Activated CD8-positive, alpha-beta memory T cell treated with anti-CD3 and anti-CD28 coated beads, Interleukin-2, amount 50 U/mL, for 24 hours (primary cell): ENCODE data around the gene SMYD4.
"Not testable (repeated sequence)": the region's sequence is repeated elsewhere in the genome, so short reads cannot be mapped to it uniquely, and the experiment has no call there.

Experiments used
- DNase-seq: peaks from one replicate; pipeline ENCODE4 v3.0.0-alpha.2; 2020; ENCODE audit errors: extremely low read depth

SMYD4 gene

DNA sequence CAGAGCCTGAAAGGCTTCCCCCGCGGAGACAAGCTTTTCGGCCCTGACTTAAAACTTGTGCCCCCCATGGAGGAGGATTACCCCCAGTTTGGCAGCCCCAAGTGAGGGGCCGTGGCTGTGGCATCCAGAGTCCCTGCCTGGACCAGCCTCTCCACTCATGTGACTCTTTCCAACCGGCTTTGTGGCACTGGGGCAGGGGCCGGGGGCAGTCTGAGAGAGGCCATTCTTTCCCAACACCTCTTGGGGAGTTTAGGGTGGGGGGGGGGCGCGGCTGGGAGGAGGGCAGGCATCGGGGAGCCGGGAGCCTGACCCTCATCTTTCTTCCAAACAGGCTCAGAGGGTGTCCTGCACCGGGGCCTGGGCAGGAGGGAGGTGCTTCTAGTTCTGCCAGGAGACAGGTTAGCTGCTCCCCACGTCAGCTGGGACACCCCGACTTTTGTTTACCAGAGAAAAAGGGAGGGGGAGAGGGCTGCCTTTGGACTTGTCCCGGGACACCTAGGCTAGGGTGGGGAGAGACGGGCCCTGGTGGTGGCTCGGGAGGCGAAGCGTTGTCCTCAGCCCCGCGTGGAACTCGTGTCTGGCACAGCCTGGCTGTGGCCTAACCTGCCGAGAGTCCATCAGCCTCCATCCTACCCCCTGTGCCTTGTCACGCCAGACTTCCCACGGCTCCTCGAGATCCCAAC is 75.1 kb downstream of the SMYD4 start:
- no peak for DNase-seq

DNA sequence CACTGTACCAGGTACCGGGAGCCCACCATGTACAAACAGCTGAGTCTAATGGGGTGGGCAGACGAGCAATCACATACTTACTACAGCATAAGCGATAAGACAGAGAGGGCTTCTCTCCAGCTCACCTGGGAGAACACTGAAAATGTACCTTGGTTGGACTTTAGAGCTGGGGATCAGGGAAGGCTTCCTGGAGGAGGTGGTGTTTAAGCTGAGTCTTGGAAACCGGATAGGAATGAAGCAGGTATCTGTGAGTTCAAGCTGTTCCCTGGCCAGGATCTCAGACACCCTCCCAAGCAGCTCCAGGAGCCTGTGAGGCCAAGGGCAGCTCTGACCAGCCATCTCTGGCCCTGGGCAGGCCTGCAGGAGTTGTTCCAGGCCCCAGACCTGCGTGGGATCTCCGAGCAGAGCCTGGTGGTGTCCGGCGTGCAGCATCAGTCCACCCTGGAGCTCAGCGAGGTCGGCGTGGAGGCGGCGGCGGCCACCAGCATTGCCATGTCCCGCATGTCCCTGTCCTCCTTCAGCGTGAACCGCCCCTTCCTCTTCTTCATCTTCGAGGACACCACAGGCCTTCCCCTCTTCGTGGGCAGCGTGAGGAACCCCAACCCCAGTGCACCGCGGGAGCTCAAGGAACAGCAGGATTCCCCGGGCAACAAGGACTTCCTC is 75.8 kb downstream of the SMYD4 start:
- no peak for DNase-seq

DNA sequence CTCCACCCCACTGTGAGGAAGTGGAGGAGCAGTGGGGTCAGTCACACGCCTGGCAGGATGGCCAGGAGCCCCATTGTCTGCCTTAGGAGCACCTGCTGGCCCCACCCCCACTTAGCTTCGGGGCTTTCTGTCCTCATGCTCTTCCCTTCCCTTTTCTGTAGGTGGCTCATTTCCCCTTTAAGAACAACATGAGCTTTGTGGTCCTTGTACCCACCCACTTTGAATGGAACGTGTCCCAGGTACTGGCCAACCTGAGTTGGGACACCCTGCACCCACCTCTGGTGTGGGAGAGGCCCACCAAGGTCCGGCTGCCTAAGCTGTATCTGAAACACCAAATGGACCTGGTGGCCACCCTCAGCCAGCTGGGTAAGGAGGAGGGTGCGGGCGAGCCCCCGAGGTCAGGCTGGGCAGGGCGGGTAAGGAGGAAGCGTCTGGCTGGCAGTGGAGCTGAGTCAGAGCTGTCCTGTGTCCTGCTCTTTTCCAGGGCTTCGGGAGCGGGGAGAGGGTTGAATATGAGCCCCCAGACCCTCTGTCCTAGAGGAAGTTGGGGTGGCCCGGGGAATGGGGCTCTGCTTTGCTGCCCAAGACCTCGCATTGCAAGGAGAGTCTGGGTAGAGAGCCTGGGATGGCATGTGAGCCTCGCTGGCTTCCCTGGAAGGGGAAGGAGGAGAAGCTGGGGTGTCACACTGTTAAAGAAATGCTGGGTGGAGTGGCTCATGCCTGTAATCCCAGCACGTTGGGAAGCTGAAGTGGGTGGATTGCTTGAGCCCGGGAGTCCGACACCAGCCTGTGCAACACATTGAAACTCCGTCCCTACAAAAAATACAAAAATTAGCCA is 77.1 kb downstream of the SMYD4 start:
- no peak for DNase-seq

DNA sequence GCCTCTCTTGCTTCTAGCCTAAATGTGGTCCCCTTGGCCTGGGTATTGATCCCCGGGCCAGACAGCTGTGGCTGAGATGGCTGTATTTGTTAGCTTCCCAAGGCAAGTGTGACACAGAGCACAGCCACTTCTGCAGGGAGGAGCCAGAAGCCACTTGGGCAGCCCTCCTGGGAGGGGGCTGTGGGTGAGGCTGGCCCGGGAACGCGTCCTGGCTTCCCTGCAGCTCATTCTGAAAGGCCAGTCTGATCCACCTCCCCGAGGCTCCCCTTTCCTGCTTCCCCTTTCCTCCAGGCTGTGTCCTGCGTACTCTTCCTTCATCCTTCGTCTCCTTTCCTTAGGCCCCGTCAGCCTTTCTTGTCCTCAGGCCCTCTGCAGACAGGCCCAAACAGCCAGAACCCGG is 79.1 kb downstream of the SMYD4 start:
- no peak for DNase-seq

DNA sequence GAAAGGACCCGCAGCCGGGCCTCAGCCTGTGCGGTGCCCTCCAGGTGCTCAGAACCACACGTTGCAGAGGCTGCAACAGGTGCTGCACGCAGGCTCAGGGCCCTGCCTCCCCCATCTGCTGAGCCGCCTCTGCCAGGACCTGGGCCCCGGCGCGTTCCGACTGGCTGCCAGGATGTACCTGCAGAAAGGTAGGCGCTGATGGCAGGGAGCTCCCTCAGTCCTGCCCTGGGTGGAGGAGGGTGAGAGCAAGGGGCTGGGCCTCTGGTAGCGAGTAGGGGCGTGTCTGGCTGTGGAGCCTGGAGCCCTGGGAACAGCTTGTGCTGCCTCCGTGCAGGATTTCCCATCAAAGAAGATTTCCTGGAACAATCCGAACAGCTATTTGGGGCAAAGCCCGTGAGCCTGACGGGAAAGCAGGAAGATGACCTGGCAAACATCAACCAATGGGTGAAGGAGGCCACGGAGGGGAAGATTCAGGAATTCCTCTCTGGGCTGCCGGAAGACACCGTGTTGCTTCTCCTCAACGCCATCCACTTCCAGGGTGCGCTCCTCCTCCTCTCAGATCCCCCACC is 82.6 kb downstream of the SMYD4 start:
- DNase-seq = no peak

DNA sequence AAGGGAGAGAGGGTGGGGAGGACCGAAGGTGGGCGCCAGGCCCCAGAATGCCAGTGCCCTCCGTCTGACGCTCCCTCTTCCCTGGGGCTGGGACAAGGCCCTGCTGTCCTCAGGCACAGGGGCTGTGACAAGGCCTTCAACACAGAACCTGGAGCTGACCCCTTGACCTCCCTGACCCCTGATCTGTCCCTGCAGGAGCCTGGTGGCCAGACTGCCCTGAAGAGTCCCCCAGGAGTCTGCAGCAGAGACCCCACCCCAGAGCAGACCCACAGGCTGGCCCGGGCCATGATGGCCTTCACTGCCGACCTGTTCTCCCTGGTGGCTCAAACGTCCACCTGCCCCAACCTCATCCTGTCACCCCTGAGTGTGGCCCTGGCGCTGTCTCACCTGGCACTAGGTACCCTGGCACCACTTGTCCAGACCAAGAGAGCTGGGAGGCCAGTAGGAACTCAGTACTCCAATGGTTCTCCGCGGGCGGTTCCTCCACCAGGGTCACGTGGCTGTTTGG is 84.1 kb downstream of the SMYD4 start:
- no peak for DNase-seq

DNA sequence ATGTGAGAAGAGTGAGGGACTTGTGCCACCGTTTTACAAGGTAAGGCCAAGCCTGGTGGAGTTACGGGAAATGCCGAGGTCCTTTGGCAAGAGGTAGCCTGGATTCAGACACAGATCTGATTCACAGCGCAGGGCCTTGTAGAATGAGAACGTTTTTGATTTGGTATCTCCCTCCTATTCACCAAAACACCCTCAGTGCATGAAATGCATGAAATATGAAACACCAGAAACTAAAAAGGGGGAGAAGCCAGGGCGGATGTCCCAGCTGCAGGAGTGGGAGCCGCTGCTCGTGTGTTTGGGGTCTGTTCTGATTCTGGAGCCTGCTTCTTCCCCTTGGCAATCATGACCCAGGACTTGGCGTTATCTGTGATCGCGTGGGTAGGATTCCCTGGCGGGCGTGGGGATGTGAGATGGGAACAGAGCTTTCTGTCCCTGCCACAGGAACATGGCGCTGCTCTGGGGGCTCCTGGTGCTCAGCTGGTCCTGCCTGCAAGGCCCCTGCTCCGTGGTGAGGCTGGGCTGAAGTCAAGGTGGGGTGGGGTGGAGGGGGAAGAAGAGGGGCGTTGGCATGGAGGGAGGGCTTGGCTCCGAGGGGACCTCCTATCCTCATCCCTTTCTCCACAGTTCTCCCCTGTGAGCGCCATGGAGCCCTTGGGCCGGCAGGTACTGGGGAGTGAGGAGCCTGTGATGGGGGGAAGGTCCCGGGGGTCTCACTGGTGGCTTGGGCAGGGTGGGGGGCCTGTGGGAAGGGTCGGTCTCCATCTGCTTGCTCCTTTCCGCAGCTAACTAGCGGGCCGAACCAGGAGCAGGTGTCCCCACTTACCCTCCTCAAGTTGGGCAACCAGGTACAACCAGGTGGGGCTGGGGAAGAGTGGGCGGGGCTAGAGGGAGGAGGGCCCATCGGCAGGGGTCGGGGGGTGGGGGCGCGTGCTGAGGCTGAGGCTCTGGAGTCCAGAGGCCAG is 84.9 kb downstream of the SMYD4 start:
- no peak for DNase-seq

DNA sequence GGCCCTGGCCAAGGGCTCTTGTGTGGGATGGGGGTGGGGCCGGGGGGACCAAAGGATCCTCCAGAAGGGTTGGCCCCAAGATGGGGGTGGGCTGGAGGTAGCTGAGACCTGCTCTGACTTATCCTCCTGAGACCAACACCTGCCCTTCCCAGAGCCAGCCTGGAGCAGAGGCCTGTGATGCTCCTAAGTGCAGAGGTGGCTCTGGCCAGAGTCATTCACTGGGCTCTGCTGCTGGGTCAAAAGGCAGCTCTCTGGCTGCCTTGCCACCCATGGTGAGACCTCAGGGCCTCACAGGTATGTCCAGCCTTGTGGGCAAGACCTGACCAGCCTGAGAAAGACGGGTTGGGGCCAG is 86.6 kb downstream of the SMYD4 start:
- no peak for DNase-seq

DNA sequence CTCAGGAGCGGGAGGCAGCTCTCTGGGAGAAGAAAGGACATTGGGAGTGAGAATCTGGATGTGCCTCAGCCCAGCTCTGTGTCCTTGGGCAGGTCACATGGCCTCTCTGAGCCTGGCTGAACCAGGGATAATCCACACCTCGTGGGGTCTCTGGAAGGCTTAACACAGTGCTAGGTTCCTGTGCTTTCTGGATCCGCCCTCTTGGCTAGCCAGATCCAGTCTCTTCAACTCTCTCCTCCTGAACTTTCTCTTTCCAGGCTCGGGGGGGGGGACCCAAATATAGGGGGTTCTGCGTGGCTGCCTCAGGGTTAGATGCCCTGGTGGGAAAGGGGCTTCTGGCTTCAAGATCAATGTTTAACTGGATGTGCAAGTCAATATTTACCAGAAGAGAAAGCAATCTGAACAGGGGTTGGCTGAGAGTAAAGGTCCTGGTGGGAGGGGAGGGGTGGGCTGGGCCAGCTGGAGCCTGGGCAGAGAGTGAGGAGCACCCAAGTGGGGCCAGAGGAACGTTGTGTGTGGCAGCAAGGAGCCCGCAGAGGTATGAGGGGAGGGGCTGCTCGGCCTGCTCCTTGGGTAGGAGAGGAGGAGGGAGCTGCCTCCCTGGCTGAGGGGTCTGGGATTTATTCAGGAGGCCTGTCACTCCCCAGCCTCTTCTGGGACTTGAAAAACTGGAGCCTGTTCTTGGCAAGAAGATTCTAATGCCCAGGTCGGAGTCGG is 87.2 kb downstream of the SMYD4 start, which contains the start of gene SERPINF2:
Gene SERPINF2, plus strand, starts transcription at position 501 of the 717 bp plus-strand sequence. CDS start 2,125 bp downstream, outside the sequence.
- no peak for DNase-seq

DNA sequence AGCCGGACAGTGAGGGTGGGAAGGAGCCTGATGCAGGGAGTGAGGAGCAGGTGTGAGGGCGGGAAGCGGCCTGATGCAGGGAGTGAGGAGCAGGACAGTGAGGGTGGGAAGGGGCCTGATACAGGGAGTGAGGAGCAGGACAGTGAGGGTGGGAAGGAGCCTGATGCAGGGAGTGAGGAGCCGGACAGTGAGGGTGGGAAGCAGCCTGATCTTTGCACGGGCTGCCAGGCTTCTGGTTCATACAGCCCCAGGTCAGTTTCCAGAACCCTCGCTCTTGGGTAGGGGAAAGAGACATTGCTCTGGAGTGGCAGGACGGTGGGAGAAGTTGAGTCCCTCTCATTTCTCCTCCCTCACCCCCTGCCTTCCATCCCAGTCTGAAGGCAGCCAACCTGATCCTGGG is 87.8 kb downstream of the SMYD4 start:
- not testable (repeated sequence) for DNase-seq

DNA sequence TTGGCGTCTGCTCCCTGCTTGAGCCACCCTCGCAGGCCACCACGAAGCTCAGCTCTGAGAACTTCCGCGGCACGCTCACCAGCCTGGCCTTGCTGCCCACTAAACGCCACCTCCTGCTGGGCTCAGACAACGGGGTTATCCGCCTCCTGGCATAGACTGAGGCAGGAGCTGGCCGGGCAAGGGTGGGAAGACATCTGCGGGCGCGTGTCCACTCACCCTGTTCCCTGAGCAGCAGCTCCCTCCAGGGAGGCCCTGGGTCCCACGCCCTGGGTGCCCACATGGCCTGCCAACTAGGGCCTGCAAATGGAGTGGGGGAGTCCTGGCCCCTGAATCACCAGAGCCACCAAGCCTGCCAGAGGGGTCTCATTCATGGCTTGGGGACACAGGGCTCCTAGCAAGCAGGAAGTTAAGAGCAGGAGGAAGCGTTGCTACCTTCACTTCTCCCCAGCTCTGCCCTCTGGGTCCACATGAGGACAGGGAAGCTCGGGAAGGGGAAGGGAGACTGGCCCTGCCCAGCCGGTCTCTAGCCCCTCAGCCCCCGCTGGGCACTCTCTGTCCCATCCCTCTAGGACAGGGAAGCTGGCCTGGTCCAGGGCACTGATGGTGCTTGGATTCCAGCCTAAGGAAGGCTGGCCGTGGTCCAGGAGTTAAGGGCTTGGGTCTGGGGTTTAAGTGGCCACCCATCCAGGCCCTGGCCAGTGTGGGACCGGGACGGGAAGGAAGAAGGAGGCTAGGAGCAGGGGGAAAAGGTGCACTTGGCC is 92.0 kb downstream of the SMYD4 start:
- DNase-seq = no peak

DNA sequence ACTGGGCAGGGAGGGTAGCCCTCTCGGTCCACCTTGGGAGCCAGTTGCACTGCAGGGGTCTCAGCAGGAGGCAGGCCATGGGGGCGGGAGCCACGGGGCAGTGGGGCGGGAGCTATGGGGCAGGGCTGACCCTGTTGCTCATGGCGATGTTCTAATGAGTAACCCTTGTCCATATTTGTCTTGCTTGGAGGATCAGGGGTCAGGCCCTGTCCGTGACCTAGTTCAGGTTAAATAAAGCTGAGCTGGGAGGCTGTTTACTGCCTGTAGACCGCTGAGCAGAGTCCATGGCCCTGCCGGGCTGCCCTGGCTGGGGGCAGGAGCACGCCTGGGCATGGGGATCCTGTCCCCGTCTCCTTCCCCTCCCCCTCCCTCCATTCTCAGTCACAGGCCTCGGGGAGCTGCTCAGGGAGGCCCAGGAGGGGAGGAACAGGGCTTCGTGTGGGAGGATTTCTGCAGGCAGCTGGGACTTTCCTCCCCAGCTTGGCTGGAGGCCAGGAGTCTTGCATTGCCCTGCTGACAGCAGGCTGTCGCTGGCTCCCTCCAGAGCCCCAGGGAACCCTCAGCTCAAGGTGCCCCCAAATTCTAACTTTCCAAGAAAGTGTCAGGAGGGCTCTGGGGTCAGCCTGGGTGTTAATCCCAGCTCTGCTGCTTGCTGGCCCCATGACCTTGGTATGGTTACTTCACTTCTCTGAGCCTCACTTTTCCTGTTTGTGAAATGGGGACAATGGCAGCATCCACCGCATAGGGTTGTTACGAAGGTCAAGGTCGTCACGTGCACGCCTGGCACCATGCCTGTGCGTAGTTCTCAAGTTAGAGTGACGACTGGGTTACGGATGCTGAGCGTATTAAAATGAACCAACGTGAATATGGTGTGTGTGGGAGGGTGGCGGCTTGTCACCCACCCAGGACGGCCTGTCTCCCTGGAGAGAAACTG is 93.1 kb downstream of the SMYD4 start:
- no peak for DNase-seq

DNA sequence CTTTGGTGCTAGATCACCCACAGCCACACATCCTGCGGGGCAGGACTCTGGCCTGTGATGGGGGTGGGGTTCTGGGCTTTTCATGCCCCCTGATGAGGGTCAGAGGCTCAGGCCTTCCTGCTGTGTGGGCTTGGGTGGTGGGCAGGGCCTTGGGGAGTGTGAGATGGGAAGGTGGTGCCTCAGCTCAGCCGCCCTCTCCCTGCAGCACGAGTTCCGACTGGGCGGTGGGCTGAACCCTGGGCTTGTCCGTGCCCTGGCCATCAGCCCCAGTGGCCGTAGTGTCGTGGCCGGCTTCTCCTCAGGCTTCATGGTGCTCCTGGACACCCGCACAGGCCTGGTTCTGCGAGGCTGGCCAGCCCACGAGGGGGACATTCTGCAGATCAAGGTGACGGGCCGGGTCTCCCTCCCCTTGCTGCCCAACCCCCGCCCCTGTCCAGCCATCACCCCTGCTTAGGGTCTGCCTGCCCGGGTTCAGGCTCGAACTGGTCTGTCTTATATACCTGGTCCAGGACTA is 93.8 kb downstream of the SMYD4 start:
- DNase-seq = no peak

DNA sequence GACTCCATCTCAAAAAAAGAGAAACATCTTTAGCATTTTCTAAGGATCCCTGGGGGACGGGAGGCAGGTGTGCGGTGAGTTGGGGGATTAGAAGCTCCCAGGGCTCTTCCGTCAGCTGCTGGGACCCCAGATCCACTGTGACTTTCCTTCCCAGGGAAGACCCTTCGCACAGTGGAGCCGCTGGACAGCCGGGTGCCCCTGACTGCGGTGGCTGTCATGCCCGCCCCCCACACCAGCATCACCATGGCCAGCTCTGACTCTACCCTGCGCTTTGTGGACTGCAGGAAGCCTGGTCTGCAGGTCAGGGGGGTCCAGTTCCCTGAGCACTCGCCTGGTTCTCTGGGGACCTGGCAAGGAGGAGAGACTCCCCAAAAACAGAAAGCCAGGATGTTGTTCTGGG is 94.3 kb downstream of the SMYD4 start:
- DNase-seq = no peak

DNA sequence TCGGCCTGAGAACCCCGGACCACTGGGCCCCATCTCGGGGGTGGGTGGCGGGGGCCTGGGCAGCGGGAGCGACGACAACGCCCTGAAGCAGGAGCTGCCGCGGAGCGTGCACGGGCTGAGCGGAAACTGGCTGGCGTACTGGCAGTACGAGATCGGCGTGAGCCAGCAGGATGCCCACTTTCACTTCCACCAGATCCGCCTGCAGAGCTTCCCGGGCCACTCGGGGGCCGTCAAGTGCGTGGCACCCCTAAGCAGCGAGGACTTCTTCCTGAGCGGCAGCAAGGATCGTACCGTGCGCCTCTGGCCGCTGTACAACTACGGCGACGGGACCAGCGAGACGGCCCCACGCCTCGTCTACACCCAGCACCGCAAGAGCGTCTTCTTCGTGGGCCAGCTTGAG is 95.9 kb downstream of the SMYD4 start:
- no peak for DNase-seq

DNA sequence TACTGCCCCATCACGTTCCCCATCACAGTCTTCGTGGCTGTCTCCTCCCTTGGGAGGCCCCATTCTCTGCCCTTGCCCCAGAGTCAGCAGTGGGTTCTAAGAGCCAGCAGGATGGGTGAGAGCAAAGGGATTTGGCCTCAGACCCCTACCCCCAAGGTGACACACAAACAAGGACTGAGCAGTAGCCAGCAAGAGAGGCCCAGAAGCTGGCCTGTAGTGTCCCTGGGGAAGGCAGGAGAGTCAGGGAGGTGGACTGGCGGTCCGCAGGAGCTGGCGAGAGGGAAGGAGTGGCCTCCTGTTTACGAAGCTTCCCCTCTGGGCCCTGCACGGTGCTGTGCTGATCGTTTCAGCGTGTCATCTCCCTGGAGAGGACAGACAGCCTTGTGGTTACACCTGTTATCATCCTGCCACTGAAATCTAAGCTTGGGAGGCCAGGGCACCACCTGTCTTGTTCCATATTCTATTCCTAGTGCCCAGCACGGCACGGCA is 96.8 kb downstream of the SMYD4 start:
- no peak for DNase-seq

DNA sequence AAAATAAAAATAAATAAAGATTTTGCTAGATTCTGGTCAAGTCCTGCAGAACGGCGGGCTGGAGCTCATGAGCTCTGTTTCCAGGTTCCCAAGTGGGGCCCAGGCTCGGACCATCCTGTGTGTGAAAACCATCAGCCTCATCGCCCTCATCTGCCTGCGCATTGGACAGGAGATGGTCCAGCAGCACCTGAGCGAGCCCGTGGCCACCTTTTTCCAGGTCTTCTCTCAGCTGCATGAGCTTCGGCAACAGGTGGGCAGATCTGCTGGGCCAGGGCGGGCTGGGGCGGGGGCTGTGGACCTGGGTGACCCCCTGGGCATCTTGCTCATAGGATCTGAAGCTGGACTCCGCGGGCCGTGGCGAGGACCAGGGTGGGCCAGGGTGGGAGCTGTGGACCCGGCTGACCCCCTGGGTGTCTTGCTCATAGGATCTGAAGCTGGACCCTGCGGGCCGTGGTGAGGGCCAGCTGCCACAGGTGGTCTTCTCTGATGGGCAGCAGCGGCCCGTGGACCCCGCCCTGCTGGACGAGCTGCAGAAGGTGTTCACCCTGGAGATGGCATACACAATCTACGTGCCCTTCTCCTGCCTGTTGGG is 97.4 kb downstream of the SMYD4 start:
- DNase-seq = no peak

DNA sequence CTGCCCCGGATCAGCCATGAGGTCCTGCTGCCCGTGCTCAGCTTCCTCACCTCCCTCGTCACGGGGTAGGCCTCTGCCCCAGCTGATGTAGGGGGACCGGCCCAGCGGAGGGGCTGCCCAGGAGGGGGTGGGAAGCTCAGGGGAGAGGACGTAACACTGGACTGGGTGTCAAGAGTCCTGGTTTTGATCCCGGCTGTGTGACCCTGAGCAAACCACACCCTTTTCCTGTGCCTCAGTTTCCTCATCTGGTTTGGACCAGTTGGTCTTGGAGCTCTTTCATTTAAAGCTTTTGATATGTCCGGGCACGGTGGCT is 98.6 kb downstream of the SMYD4 start:
- no peak for DNase-seq
